ENCODE results near the gene CTPS1.

DNA sequence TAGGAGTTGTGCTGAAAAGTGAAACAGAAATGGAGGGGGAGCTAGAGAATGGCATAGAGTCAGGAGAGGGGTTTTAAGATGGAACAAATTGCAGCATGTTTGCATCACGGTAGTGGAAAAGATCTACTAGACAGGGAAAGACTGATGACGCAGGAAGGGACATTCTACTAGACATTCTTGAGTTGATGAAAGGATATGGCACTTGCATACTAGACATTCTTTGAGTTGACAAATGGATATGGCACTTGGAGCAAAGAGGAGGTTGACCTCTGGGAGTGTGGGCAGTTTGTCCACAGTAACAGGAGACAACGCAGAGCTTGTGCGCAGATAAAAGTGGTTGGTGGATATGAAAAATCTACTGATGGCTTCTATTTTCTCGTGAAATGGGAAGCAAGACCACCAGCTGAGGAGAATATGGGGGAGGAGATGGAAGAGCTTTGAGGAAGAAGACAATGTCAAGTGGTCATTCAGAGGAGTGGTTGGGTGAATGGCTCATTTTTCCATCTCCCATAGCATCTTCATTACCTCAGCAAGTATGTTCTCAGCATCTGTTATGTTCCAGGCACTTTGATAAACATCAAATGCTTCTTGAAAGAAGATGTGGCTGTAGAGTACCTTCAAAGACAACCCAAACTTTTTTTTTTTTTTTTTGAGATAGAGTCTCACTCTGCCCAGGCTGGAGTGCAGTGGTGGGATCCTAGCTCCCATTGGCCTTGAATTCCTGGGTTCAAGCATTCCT lies 2.4 kb upstream of the CTPS1 start:
- TF ChIP-seq, protein P1, sequence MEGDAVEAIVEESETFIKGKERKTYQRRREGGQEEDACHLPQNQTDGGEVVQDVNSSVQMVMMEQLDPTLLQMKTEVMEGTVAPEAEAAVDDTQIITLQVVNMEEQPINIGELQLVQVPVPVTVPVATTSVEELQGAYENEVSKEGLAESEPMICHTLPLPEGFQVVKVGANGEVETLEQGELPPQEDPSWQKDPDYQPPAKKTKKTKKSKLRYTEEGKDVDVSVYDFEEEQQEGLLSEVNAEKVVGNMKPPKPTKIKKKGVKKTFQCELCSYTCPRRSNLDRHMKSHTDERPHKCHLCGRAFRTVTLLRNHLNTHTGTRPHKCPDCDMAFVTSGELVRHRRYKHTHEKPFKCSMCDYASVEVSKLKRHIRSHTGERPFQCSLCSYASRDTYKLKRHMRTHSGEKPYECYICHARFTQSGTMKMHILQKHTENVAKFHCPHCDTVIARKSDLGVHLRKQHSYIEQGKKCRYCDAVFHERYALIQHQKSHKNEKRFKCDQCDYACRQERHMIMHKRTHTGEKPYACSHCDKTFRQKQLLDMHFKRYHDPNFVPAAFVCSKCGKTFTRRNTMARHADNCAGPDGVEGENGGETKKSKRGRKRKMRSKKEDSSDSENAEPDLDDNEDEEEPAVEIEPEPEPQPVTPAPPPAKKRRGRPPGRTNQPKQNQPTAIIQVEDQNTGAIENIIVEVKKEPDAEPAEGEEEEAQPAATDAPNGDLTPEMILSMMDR (IDR thresholded peaks at IDR 0.05; ENCODE audit: poor library complexity), result no peak
- TF ChIP-seq EZH2 (IDR thresholded peaks at IDR 0.05; ENCODE audit: borderline replicate concordance), result no peak

Measured in hepatocyte (in vitro differentiated cells).